VCaP (cell line): ENCODE measurements around the gene VSIG10.

Source experiments
- H3K27ac ChIP-seq: fragments of 450-650 bp; 2 replicates; pipeline ENCODE4 v1.5.1; 2017
- TF ChIP-seq, protein P1 (sequence below): fragments of 450-650 bp; conservative IDR thresholded peaks from 2 replicates; pipeline ENCODE4 v1.5.1; 2017; ENCODE audit warnings: mild to moderate bottlenecking, moderate library complexity

VSIG10 gene

DNA sequence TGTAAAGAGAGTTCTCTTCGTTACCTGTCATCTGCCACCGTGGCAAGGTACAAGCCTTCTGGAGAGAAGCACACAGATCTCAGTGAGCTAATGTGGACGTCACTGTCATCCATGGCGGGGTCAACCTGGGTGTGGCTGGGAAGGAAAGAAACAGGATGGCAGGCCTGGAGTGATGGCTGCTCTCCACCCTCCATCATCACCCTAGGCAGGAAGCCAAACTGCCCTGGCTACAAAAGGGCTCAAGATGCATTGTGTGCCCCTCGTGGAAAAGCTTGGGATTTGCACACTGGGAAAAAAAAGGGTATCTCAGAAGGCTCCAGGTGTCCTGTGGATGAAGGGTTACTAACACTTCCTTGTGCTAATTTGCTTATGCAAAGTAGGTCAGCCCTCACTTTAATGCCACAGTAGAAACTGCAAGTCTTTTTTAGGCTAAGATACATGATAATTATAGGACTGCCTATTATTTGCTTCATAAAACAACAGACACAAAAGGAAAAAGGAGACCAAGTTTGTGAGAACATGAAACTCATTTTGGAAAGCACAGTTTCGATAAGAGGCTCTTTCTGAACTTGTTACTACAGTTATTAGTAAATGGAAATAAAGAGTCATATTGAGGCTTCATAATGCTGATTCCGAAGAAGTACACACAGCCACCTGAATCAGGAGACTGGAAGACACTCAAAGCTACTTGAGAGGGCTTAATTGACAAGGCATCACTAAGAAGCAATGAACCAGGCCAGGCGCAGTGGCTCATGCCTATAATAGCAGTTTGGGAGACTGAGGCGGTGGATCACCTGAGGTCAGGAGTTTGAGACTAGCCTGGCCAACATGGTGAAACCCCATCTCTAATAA lies 68.4 kb downstream of the VSIG10 start:
- TF ChIP-seq, protein P1, sequence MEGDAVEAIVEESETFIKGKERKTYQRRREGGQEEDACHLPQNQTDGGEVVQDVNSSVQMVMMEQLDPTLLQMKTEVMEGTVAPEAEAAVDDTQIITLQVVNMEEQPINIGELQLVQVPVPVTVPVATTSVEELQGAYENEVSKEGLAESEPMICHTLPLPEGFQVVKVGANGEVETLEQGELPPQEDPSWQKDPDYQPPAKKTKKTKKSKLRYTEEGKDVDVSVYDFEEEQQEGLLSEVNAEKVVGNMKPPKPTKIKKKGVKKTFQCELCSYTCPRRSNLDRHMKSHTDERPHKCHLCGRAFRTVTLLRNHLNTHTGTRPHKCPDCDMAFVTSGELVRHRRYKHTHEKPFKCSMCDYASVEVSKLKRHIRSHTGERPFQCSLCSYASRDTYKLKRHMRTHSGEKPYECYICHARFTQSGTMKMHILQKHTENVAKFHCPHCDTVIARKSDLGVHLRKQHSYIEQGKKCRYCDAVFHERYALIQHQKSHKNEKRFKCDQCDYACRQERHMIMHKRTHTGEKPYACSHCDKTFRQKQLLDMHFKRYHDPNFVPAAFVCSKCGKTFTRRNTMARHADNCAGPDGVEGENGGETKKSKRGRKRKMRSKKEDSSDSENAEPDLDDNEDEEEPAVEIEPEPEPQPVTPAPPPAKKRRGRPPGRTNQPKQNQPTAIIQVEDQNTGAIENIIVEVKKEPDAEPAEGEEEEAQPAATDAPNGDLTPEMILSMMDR, result 0 out of 2 replicates have a peak, but pooled peaks have one; percentile 14
- no peak overlapping the region for H3K27ac ChIP-seq

DNA sequence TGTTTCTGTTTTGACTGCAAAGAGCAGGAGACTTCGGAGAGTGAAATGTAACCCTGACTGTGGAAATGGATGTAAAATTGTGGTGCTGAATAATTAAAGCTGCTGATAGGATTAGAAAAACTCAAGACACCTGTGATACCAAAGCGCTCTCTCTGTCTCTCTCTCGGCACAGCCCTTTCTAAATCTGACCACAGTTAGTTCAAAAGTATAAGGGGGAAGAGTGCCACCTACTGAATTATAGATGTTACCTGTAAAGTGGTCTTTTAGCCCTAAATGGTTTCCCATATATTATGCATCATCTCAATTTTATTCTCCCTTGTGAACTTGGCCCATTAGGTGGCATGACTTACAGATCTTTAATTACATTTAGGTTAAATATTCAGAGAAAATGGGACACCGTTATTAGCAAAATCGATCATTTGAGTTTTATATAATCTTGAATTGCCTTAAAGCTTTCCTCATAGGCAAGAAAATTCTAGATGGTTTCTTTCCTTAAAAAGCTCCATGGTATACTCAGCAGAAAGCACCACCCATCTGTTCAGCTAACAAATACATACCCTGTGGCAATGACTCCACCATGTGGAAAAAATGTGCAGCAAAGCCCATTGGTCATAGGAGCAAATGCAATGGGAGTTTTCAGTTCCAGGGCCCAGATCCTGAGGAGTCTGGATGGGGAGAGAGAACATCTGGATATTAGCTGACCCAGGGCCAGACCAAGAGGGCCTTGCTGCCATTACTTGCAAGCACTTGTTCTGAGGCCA lies 69.2 kb downstream of the VSIG10 start:
- no peak overlapping the region for H3K27ac ChIP-seq
- TF ChIP-seq, protein P1, result peak; percentile 69

DNA sequence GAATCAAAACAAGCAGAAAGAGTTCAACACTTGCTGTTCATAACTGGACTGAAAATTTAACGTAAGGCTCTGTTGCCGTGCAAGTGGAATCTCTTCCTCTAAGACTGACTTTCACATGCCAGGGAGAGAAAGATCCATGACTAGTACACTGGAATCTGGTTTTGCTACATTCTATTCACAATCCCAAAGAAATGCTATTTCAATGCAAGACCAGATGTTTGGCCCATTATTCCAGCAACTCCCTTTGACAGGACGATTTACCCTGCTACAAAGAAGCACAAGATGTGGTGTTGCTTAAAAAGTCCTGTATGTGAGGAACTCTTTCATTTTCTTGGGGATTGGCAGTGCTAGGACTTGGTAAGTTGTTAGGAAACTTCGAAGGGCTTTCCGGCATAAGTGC lies 69.9 kb downstream of the VSIG10 start:
- H3K27ac ChIP-seq, result no peak overlapping the region

DNA sequence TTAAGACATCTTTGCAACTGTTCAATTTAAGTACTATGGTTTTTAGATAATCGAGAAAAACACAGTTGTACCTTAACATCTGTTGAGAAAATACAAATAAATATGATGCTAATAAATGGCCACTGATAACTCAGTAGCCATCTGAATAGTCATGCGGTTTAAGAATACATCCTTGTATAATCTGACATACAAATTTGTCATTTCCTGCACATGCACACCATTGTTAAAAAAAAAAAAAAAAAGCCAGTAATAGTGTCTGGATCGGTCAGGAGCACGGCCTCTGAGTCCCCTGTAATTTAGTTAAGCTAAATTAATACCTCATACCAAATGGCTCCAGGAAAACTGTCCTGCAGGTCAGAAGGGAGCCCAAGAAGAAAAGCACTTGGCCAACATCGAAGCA lies 70.5 kb downstream of the VSIG10 start:
- no peak overlapping the region for H3K27ac ChIP-seq
- TF ChIP-seq, protein P1, result no peak

More for the DNA sequence above, 69.9 kb downstream of the VSIG10 start:
- TF ChIP-seq, protein P1, result no peak

DNA sequence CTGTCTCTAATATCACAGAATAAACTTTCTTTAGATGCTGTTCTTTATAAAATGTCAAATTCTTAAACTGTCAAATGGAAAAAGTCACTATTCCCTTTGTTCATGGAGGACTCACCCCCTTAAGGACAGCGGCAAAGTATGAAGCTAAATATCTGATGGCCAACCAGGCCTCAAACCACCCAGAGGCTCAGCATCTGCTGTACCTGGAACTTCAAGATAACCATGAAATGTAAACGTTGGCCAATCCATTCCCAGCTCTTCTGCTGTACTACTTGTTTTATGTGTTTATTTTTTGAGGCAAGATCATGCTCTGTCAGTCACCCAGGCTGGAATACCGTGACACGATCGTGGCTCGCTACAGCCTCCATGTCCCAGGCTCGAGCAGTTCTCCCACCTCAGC lies 71.6 kb downstream of the VSIG10 start:
- no peak overlapping the region for H3K27ac ChIP-seq
- TF ChIP-seq, protein P1, result no peak

DNA sequence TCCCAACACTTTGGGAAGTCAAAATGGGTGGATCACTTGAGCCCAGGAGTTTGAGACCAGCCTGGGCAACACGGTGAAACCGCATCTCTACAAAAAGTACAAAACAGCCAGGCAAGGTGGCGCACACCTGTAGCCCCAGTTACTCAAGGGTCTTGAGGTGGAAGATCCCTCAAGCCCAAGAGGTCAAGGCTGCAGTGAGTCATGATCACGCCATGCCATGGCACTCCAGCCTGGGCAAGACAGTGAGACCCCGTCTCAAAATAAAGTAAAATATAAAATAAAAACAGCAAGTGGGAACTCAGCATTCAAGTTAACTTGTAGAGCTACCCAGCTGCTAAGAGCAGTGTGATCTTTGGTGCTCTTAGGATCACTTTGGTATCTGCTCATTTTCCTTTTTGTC lies 74.6 kb downstream of the VSIG10 start:
- H3K27ac ChIP-seq, result no peak overlapping the region
- TF ChIP-seq, protein P1, result no peak

DNA sequence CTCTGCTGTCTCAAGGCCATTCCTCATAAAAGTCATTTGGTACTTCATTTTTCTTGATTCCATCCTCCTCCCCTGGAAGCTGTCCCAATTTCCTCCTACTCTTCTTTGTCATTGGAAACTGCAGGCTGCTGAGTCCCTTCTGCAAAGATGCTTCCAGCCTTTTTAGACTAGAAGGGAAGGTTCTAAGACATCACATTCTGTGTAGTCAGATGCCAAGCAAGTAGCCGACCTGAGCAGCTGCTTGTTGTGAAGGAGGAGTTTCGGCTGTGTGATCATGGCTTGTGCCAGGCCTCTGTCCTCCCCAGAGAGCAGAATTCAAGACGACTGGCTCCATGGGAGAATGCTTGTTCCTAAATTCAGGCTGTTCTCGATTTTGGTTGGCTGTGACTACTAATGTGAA lies 78.6 kb downstream of the VSIG10 start:
- no peak overlapping the region for H3K27ac ChIP-seq
- TF ChIP-seq, protein P1, result no peak
